K562 (cell line): Measurements from ENCODE around the gene HTT-AS.

Experiments used
- FOXJ3 ChIP-seq: sonication (generic); formaldehyde crosslinking; IDR thresholded peaks from 2 replicates; pipeline ENCODE4 v1.4.0; 2020; ENCODE audit warnings: mild to moderate bottlenecking, missing genetic modification reagents
- STAG1 ChIP-seq: sonication (generic); formaldehyde crosslinking; IDR thresholded peaks from 2 replicates; pipeline ENCODE4 v1.5.0; 2020; ENCODE audit warnings: missing genetic modification reagents, borderline replicate concordance

- TF ChIP-seq STAG1 (CRISPR knock-in tag) (no peak), FOXJ3 (CRISPR knock-in tag) (no peak)
These were observed 32.9 kb upstream of the HTT-AS start for GRCh38 chr4:3107271-3107670.
